HG03571 (cell line): ENCODE results near the gene TGFBR3.

Source experiments
- ATAC-seq: cut with Tn5 transposase; IDR thresholded peaks from one replicate; pipeline ENCODE4 v1.9.1; 2021; ENCODE audit not compliant: unreplicated experiment

The TGFBR3 gene

GRCh38 chr1:91741906-91742305 lies 144.0 kb downstream of the TGFBR3 start:
- no peak for ATAC-seq

- ATAC-seq = no peak
Measured at GRCh38 chr1:91741301-91741700, 144.7 kb downstream of the TGFBR3 start.

- ATAC-seq = no peak
Measured at GRCh38 chr1:91737650-91738049, 148.3 kb downstream of the TGFBR3 start.

GRCh38 chr1:91736715-91737615 lies 149.0 kb downstream of the TGFBR3 start:
- ATAC-seq = no peak

GRCh38 chr1:91736146-91736714 lies 149.7 kb downstream of the TGFBR3 start:
- ATAC-seq = no peak

GRCh38 chr1:91735266-91735845 lies 150.6 kb downstream of the TGFBR3 start:
- ATAC-seq = no peak

- ATAC-seq = no peak
Measured at GRCh38 chr1:91734761-91735160, 151.2 kb downstream of the TGFBR3 start.

- no peak for ATAC-seq
Measured at GRCh38 chr1:91733108-91733710, 152.7 kb downstream of the TGFBR3 start.

GRCh38 chr1:91732291-91733107 lies 153.5 kb downstream of the TGFBR3 start:
- ATAC-seq = no peak

GRCh38 chr1:91731815-91732214 lies 154.1 kb downstream of the TGFBR3 start:
- no peak for ATAC-seq

GRCh38 chr1:91730801-91731732 lies 154.9 kb downstream of the TGFBR3 start:
- no peak for ATAC-seq

- ATAC-seq = peak; percentile 55
Measured at GRCh38 chr1:91729621-91730358, 156.2 kb downstream of the TGFBR3 start.

- ATAC-seq = no peak
Measured at GRCh38 chr1:91727763-91728162, 158.2 kb downstream of the TGFBR3 start.

- no peak for ATAC-seq
Measured at GRCh38 chr1:91725989-91726721, 159.8 kb downstream of the TGFBR3 start.

- no peak for ATAC-seq
Measured at GRCh38 chr1:91725618-91725988, 160.3 kb downstream of the TGFBR3 start.

- no peak for ATAC-seq
Measured at GRCh38 chr1:91724644-91725043, 161.3 kb downstream of the TGFBR3 start.

- no peak for ATAC-seq
Measured at GRCh38 chr1:91724231-91724630, 161.7 kb downstream of the TGFBR3 start.

GRCh38 chr1:91720044-91720443 lies 165.9 kb downstream of the TGFBR3 start:
- ATAC-seq = no peak
